HL-60 (cell line): ENCODE results near the gene FOXL2NB.

Experiments used
- CTCF ChIP-seq: IDR thresholded peaks from one replicate; pipeline ENCODE4 v1.5.1; 2011; ENCODE audit warnings: low read length, control low read depth, inconsistent platforms; ENCODE audit not compliant: insufficient read depth
- TF ChIP-seq, protein P1 (sequence below): IDR thresholded peaks from 2 replicates; pipeline ENCODE4 v1.6.1; 2012; ENCODE audit warnings: low read depth; ENCODE audit not compliant: insufficient replicate concordance

DNA sequence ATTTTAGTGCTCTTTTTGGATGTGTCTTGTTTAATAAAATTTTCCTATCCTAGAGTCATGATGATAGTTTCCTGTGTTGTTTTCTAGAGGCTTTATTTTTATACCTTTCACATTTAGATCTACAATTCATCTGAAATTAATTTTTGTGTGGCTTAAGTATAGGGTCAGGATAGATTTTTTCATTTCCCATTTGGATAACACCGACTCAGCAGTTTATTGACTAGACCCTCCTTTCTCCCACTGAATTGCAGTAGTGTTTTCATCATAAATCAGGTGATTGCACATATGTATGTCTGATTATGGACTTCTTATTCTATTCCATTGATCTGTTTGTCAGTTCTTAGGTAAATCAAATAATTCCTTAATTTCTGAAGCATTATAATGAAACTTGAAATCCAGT, 48.7 kb downstream of the FOXL2NB start:
- TF ChIP-seq CTCF: no peak
- TF ChIP-seq, protein P1, sequence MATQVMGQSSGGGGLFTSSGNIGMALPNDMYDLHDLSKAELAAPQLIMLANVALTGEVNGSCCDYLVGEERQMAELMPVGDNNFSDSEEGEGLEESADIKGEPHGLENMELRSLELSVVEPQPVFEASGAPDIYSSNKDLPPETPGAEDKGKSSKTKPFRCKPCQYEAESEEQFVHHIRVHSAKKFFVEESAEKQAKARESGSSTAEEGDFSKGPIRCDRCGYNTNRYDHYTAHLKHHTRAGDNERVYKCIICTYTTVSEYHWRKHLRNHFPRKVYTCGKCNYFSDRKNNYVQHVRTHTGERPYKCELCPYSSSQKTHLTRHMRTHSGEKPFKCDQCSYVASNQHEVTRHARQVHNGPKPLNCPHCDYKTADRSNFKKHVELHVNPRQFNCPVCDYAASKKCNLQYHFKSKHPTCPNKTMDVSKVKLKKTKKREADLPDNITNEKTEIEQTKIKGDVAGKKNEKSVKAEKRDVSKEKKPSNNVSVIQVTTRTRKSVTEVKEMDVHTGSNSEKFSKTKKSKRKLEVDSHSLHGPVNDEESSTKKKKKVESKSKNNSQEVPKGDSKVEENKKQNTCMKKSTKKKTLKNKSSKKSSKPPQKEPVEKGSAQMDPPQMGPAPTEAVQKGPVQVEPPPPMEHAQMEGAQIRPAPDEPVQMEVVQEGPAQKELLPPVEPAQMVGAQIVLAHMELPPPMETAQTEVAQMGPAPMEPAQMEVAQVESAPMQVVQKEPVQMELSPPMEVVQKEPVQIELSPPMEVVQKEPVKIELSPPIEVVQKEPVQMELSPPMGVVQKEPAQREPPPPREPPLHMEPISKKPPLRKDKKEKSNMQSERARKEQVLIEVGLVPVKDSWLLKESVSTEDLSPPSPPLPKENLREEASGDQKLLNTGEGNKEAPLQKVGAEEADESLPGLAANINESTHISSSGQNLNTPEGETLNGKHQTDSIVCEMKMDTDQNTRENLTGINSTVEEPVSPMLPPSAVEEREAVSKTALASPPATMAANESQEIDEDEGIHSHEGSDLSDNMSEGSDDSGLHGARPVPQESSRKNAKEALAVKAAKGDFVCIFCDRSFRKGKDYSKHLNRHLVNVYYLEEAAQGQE: no peak
